GM19035 (cell line): ENCODE measurements around the gene PPFIA2.

Source experiments
- ATAC-seq: cut with Tn5 transposase; IDR thresholded peaks from one replicate; pipeline ENCODE4 v1.9.1; 2021; ENCODE audit not compliant: unreplicated experiment

PPFIA2 gene

DNA sequence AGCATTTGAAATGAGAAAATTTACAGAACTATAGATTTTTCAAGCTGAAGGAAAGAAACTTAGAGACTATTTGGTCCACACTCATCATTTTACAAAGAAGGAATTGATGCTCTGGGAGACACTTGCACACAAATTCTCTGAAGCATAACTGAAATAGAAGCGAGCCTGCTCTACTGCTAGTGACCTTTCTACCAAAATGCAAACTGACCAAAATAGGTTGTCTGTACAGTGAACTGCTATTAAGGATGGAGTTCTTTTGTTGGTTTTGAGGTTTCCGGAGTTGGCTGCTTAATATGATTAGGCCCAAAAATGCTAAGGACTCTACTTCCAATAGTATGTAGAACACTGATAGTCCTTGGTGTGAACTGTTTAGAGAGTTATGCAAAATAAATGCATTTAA lies 194.9 kb downstream of the PPFIA2 start:
- ATAC-seq = no peak

DNA sequence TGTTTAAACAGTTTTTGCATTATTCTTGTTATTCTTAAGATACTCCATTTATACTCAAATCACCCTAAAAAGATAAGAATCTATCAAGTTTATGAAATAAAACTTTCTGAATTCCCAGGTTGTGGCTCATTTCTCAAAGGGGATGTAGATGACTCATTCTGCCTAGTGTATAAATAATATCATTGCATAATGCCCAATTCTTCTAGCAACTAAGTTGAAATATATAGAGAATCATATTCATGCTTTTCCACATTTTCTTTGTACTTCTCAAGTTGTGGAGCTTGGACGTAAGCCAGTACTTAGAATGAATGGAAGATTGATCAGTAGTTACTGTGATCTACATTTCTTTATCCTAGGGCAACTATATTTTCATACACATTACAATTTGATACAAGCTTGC lies 201.1 kb downstream of the PPFIA2 start:
- ATAC-seq = no peak

DNA sequence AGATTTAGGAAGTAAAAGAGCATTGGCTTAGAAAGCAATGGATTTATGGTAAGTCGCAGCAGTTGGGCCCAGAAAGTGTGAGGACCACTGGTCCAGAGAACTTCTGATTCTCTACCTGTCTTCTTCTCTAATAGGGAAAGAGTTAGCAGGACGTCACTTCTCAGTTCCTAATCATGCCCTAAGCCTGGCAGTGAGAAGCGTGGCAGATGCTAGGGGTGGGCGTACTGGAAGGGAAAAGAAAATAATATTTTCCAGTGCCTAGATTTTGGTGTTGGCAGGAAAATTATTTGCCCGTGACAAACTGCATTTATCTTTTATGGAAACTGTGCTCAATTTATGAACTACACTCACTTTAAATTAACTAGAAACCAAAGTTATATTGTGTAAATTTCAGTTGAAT lies 212.3 kb downstream of the PPFIA2 start:
- ATAC-seq = no peak

DNA sequence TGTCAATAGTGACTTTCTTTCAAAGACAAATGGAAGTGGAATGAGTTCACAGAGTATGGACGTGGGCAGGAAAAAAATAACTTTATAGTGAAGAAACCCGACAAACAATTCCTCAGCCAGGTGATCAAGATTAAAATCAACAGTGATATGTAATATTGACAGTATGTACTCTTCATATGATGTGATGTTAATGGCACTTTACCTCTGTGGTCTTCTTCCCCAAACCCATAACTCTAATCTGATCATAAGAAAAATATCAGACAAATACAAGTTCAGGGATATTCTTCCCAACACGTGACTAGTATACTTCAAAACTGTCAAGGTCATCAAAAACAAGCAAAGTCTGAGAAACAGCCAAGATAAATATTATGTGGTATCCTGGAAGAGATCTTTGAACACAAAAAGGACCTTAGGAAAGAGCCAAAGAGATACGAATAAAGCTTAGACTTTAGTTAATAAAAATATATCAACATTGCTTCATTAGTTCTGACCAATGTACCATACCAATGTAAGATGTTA lies 215.5 kb downstream of the PPFIA2 start:
- no peak for ATAC-seq

DNA sequence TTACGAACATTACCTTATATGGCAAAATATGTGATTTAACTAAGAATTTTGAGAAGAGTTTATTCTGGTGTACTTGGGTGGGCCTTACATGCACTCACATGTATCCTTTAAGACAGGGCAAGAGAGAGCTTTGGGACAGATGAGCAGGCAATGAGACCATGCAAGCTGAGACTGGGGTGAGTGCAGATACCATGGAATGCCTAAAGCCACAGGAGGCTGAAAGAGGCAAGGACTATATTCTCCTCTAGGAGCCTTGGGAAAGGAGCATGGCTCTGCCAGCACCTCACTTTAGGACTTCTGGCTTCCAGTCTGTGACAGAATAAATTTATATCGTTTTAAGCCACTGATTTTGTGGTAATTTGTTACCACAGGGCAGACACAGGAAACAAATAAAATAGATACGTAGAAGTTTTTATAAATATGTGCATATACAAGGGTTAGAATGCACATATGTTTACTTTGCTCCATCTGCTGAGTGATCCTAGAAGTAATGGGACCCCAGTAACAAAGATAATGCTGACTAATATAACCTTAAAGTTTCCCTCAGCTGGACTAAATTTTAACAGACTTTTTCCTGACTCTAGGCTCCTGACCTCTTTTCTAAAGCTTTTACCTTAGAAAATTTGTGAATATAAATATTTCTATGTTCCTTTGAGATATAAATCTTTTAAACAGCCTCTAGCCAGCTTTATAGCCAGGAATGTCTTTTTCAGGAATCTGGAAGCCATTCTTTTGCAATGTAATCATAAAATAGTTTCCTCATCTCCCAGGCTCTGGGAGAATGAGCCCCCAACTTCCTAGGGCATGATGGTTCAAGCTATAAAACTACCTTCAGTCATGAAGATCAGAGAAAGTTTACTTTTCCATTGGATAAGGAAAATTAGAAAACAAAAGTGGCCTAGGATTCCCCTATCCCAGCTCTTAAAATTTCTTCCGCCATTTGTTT lies 216.8 kb downstream of the PPFIA2 start:
- no peak for ATAC-seq

DNA sequence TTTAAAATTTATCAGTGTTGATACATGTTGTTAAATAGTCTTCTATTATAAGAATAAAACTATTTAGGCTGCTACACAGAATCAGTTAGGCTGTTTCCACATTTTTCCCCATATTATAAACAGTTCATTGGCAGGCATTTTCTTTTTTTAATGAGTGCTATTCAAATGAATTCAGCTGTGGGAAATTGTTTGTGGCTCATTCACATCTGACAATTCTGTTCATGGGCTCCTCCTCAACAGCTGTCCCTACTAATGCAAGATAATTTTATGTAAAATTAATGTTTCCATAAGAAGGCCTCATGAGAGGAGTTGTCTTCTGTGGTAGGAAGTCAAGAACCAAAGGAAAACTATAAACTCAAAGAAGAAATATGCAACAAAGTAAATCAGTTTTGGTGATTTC lies 218.0 kb downstream of the PPFIA2 start:
- no peak for ATAC-seq

DNA sequence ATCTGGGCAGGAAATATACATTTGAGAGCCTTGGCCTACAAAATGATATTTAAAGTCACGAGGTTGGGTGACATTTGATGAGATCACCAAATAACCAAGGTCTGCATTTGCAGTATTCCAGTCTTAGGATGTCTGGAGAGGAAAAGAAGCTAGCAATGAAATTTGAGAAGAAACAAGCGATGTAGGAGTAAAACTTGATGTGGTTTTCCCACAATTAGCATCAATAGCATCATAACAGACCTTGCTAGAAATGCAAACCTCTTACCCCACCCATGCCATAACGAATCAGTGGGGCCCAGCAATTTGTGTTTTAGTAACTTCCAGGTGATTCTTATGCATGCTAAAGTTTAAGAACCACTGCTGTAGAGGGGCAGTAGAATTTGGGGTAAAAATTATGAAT lies 219.9 kb downstream of the PPFIA2 start:
- ATAC-seq = no peak

DNA sequence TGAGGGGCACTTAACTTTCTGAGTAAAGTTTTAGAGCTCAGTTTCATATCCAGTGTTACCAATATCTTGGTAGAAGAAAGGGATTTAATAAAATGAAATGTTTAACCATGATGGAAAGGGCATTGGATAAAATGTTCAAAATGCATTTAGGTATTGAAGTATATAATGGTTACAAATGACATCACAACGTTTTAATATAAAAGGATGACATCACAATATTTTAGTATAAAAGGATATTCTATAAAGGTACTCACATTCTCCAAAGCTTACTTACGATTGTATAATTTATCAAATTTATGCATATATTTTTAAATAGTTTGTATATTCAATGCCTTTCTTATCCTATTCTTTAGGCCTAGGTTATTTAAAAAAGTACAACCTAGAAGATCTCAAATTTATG lies 226.1 kb downstream of the PPFIA2 start:
- no peak for ATAC-seq

DNA sequence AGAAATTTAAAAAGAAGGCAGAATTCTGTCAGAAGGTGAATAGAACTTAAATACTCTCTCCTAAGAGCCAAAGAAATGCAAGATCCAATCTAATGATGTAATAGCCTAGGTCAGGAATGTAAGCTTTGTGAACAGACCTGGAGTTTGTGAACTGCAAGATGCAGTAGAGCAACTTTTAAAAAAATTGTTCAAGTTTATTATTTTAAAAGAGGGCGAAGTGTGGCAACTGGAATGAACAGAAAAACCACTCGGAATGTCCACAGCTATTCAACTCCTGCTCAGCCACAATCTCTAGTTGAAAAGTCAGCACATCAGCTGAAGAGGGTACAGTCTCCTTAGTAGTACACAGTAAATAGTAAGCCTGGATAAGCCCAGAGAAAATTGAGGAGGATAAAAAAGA lies 228.8 kb downstream of the PPFIA2 start:
- no peak for ATAC-seq

DNA sequence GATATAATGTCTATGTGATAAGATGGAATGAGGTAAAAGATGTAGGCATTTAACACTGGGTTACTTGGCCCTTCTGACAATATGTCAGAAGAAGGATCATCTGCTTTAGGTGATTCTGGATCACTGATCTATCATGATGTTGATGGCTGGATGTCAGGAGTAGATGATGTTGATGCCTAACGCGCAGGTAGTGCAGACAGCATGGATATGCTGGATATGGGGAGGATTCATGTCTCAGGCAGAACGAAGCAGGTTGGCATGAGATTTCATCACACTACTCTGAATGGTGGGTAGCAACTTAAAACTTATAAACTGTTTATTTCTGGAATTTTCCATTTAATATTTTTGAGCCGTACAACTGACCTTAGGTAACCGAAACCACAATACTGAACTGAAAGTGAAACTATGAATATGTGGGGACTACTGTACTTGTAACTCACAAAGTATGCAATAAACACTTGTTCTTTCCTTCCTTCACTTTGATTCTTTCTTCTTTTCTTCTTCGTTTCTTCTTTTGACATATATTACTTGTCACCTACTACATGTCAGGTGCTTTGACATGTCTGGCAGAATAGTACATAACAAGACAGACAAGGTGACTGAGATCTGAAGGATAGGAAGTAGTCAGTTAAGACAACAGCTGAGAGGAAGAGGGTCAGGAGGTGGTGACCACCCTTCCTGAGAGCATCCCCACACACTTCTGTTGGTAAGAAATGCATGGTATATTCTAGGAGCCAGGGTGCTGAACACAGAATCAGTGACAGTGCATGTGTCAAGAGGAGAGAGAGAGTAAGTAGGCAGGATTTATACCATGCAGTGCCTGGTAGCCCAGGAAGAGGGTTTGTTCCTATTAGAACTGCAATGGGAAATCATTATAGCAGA lies 238.8 kb downstream of the PPFIA2 start:
- ATAC-seq = peak; percentile 72

DNA sequence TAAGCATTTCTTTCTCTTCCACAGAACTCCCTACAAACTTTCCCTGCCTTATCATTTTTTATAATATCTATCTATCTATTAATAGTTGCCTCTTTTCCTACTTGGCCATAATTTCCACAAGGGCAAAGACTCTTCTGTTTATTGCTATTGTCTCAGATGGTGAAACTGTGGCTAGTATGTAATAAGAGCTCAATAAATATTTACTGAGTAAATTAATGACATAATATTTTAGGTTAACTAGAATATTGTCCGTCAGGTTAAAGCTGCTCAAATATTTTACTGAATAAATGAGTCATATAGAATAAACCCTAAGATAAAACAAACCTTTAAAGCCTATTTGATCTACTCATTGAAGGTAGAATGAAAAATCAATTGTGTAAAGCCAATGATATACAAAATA lies 240.5 kb downstream of the PPFIA2 start:
- no peak for ATAC-seq

DNA sequence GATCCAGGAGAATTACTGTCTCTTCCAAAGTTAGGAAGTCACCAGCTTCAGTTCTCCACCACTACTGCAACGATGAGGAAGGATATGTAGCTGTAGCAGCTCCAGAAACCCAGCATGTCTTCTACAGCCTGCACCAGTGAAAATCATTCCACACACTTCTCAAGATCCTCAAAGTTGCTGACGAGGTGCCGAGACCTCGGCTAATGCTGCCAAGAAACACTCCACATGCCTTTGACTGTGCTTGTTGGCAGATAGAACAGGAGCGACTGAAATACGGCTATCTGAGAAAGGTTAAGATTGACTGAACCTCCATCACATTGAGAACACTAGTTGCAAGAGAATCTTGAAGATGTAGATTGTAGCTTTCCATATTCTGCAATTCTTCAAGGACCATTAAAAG lies 241.9 kb downstream of the PPFIA2 start:
- no peak for ATAC-seq

DNA sequence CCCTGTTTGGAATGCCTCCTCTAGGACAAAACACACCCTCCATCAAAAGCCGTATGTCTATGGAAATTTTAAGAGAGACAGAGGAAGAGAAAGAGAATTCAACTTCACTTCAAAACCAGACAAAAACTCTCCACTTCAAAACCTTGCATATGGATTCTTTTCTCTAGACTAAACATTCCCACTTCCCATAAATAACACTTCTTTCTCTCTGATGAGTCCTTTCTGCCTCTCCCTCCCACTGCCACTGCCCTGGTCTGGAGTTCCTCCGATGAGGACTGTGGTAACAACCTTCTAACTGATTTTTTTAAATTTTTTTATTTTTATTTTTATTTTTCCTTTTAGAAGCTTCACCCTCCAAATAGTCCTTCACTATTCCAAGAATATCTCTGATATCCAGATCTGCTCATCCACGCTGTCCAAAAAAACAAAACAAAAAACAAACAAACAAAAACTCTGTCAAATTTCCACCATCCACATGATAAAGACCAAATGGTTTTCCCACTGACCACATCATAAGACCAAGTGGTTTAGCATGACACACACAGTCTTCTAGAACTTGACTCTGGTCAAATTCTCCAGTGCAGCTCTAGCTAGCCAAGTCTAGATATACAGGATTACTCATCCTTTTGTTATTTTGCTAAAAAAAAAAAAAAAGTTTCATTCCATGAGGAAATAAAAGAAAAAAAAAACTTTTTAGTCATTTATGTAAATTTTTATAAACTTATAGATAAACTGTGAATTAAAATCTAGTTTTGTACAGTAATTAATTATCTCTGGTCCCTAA lies 256.0 kb downstream of the PPFIA2 start:
- no peak for ATAC-seq

DNA sequence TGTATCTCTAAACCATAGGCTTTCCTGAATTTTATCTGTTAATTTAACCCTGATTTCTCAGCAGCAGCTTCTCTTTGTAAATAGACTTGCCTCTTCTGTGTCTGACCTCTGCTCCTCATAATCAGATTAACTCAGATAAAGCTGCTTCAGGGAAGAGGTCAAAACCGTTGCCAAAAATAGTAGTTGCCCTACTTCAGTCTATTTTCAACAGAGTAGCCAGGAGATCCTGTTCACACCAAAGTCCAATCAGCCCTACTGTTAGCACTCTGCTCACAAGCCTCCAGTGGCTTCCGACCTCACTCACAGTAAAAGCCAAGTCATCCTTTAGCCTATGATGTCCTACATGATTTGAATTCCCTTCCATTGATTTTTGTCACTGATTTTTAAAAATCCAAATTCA lies 258.4 kb downstream of the PPFIA2 start:
- ATAC-seq = no peak

DNA sequence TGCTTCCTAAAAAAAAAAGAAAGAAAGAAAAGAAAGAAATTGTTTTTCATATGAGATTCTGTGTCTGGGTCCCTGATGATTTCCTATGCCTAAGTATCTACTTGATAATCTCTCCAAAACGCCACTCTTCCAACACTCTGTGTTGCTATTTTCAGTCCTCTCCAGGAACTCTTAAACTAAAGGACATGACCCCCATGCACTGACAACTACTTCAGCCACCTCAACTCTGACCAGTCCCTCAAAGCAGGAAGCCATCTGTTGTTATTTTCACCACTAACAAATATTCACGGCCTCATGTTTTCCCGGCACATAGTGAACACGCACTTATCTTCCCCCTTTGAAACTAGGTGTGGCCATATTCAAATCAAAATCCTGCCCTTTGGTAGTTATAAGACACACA lies 259.3 kb downstream of the PPFIA2 start:
- no peak for ATAC-seq

DNA sequence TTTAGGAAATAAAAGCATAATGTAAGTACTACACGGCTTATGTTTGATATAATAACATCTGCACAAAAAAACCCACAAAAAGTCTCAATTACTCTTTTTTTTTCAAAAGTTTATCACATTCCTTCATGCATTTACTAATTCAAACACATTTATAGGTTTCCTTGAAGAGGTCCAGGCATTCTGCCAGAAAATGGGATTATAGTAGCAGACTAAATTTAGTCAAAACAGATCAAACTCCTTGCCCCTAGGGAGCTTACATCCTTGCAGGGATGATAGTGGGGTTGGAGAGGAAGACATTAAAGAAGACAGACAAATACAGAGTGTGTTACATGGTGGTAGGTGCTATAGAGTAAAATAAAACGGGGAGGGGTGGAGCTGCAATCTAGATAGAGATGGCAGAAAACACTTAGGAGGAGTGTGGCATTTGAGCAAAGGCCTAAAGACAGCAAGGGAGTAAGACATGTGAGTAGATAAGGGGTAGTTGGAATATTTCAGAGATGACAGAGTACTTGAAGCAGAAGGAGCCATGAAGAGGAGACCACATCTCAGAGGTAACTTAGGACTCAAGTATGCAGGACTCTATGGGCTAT lies 266.9 kb downstream of the PPFIA2 start:
- ATAC-seq = no peak

DNA sequence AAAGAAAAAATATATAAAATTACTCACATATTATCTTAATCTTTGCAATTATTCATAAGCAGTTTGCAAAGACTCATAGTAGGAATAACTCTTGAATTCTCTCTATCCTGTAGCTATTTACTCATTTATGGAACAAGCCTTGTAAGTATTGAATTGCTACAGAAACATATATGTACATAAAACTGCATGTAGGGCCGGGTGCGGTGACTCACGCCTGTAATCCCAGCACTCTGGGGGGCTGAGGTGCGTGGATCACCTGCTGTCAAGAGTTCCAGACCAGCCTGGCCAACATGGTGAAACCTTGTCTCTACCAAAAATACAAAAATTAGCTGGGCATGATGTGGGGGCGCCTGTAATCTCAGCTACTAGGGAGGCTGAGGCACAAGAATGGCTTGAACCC lies 286.2 kb downstream of the PPFIA2 start:
- ATAC-seq = no peak

DNA sequence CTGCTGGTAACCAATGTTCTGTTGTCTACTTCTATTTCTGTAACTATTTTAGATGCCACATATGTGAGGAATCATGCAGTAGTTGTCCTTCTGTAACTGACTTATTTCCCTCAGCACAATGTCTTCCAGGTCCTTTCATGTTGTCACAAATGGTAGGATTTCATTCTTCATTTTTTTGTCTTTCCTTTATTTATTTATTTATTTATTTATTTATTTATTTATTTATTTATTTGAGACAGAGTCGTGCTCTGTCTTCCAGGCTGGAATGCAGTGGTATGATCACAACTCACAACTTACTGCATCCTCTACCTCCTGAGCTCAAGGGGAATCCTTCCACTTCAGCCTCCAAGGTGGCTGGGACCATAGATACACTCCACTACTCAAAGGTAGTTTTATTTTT lies 288.2 kb downstream of the PPFIA2 start:
- ATAC-seq = no peak

DNA sequence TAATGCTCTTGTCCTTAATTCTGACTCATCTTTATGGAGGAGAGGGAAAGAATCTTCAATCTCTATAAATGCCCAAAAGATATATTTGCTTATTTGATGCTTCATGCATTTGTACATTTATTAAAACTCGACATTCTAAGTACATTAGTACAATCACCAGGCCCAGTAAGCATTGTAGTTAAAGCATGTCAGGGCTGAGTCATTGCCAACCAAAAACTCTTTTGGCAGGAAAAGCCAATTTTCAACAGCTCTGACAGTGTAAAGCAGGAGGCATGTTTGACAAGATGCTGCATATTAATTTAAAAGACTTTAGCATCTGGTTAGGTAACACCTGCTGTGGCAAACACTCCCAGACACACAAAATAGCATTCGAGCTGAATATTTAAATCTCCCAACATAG lies 290.9 kb downstream of the PPFIA2 start:
- no peak for ATAC-seq

DNA sequence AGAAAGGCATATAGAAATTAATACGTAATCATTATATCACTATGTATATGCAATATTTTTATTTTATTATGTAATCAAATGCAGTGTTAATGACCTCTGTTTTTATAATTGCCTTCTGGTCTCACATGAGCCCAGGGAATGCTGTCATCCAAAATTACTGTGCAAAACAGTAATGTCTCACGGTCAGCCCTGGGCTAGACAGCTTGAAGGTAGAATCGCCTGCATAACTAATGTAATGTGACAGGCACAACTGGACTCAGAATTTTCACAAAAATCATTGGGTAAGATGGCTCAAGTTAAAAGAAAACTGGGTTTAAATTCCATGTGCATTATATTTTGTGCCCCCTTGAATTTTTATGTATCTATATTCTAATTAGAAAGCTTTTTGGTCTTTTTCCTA lies 293.3 kb downstream of the PPFIA2 start:
- ATAC-seq = no peak

DNA sequence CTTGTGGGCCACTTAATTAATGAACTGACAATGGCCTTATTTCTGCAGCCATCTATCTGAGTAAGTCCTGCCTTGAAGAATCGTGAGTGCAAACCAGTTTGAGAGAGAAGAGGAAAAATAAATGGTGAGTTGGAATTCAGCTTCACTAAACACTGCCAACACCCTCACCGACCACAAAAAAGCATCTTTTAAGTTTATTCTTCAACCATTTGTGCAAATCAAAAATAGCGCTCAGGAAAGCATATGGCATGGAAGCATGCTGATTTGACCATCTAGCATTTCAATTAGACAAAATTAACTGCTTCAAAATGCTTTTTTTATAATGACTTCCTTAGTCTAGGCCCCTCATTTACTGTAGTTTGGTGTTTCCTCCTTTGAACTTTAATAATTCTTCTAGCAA lies 294.0 kb downstream of the PPFIA2 start:
- no peak for ATAC-seq
